ENCODE results near the gene TMEM269. TPM values are rescaled to one million over a fixed set of nuclear protein-coding genes. Genes with fewer than 3 reads are reported as not detected.
"Not testable (repeated sequence)": the region's sequence is repeated elsewhere in the genome, so short reads cannot be mapped to it uniquely, and the experiment has no call there.

The TMEM269 gene
- total RNA-seq, 1 experiment from 2014 or later: 0.06 TPM

GRCh38 chr1:42777852-42778251 is 6.9 kb upstream of the TMEM269 start:
- DNase-seq: peak; percentile 53 to 74
- no peak overlapping the region for H3K27ac ChIP-seq
- H3K4me1 ChIP-seq: no peaks in the 10 kb centered on the region
- H3K36me3 ChIP-seq: peaks cover 33% of the 10 kb centered on the region
- H3K4me3 ChIP-seq: no peak overlapping the region
- no peaks in the 10 kb centered on the region for H3K27me3 ChIP-seq
- H3K9me3 ChIP-seq (replicated peaks): no peaks in the 10 kb centered on the region

DNA sequence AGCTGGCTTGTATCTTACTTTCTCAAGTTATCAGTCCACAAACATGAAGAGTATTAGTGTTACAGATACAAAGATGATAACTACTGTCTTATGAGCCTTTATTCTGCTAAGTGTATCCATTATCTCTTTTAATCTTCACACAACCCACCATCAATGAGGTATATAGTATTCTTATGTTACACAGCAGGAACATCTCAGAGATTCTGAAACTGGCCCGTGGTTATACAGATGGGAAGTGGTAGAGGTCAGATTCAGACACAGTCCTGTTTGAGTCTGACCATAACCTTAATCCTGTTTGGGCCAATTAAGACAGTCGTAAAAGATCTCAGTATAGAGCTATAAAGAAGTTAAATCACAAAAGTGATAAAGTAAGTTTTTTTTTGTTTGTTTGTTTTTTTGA is 5.1 kb upstream of the TMEM269 start:
- Histone ChIP-seq H3K36me3 (peaks cover 26% of the 10 kb centered on the region), H3K4me3 (no peak overlapping the region), H3K27ac (no peak overlapping the region), H3K4me1 (no peaks in the 10 kb centered on the region), H3K9me3 (replicated peaks) (no peaks in the 10 kb centered on the region), H3K27me3 (no peaks in the 10 kb centered on the region)
- DNase-seq: no peak

GRCh38 chr1:42780176-42780575 is 4.6 kb upstream of the TMEM269 start:
- Histone ChIP-seq H3K27ac (no peak overlapping the region), H3K36me3 (peaks cover 22% of the 10 kb centered on the region), H3K4me3 (no peak overlapping the region), H3K27me3 (no peaks in the 10 kb centered on the region), H3K9me3 (replicated peaks) (no peaks in the 10 kb centered on the region), H3K4me1 (no peaks in the 10 kb centered on the region)
- no peak for DNase-seq

DNA sequence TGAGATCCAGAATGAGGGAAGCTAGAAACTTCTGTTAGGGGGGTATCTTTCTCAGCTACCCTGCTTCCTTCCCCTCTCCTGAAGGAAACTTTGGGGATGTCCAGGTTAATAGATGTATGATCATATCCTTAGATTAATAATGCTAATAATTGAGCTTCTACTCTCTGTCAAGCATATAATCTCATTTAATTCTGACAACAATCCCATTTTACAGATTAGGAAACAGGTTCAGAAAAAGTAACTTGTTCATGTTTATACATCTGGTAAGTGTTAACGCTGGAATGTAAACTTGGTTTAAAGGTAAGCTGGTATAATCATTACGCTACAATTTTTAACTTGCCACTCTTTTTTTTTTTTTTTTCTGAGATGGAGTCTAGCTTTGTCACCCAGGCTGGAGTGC is 1.7 kb upstream of the TMEM269 start:
- no peak overlapping the region for H3K27ac ChIP-seq
- no peak overlapping the region for H3K4me3 ChIP-seq
- peaks cover 11% of the 10 kb centered on the region for H3K36me3 ChIP-seq
- DNase-seq: no peak
- H3K4me1 ChIP-seq: no peaks in the 10 kb centered on the region
- no peaks in the 10 kb centered on the region for H3K27me3 ChIP-seq
- H3K9me3 ChIP-seq (replicated peaks): no peaks in the 10 kb centered on the region

DNA sequence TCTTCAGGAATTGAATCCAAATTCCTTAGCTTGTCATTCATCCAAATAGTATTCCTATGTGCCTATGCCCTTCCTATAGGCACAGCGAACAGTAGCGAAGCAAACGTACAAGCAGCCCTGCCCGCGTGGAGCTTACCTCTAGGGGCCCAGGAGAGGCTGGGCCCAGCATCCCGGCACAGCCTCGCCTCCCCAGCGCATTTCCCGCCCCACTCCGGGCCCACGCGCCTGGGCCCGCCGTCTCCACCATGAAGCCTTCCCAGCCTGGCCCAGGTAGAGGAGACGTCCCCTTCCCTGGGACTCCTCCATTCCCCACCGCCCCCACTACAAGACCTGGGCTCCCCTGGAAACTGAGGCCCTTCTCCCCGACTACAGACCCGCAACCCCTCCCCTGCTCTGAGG is 245 bp upstream of the TMEM269 start:
- Histone ChIP-seq H3K36me3 (peaks cover 9% of the 10 kb centered on the region), H3K27me3 (no peaks in the 10 kb centered on the region), H3K9me3 (replicated peaks) (no peaks in the 10 kb centered on the region), H3K4me3 (no peak overlapping the region), H3K27ac (no peak overlapping the region), H3K4me1 (no peaks in the 10 kb centered on the region)
- no peak for DNase-seq

DNA sequence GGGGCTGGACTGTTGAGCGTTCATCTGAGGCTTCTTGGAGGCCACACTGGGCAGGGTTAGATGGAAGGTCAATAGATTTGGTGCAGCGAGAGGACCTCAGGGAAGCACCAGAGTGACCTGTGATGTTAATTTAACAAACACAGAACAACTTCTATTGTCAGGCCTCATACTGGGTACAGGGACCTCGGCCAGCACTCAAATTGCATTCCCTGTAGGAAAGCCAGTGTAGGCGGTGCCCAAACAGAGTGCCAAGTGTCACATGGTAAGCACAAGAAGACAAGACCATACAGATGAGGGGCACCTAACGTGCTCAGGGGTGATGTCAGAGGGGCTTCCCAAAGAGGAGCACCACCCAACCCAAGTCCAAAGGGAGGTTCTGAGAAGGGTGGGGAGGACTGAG is 1.3 kb downstream of the TMEM269 start:
- Histone ChIP-seq H3K9me3 (replicated peaks) (no peaks in the 10 kb centered on the region), H3K36me3 (peaks cover 6% of the 10 kb centered on the region), H3K4me3 (no peak overlapping the region), H3K4me1 (no peaks in the 10 kb centered on the region), H3K27me3 (no peaks in the 10 kb centered on the region), H3K27ac (no peak overlapping the region)
- DNase-seq: no peak

- Histone ChIP-seq H3K36me3 (peaks cover 2% of the 10 kb centered on the region; the same call in 1 of the 2 replicates), H3K27me3 (no peaks in the 10 kb centered on the region), H3K4me1 (no peaks in the 10 kb centered on the region), H3K9me3 (replicated peaks) (no peaks in the 10 kb centered on the region), H3K27ac (no peak overlapping the region), H3K4me3 (no peak overlapping the region)
- no peak for DNase-seq
Observed at GRCh38 chr1:42788021-42788420, 3.2 kb downstream of the TMEM269 start.

- Histone ChIP-seq H3K27ac (no peak overlapping the region), H3K4me1 (no peaks in the 10 kb centered on the region), H3K9me3 (replicated peaks) (no peaks in the 10 kb centered on the region), H3K27me3 (no peaks in the 10 kb centered on the region), H3K4me3 (no peak overlapping the region), H3K36me3 (no peaks in the 10 kb centered on the region)
- no peak for DNase-seq
Observed at GRCh38 chr1:42793824-42794223, 9.0 kb downstream of the TMEM269 start.

DNA sequence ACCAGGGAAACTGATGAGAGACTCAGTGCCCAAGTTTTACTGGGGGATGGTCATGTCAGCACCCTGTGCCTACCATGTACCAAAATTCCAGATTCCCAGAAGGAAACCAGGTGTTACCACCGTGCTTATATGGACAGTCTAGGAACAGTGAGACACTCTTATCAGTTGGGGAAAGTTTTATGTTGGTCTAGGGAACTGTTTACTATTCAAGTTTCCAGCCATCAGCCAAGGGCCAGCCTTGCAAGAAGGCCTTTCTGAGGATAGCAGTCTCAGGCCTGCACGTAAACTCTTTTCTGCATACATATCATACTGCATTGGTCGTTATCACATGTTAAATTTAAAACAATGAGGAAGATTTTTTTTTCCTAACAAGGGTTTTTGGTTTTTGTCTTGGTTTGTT is 12.6 kb downstream of the TMEM269 start:
- H3K27ac ChIP-seq: no peak overlapping the region
- no peaks in the 10 kb centered on the region for H3K36me3 ChIP-seq
- no peaks in the 10 kb centered on the region for H3K9me3 ChIP-seq (replicated peaks)
- DNase-seq: no peak
- H3K4me3 ChIP-seq: no peak overlapping the region
- H3K4me1 ChIP-seq: no peaks in the 10 kb centered on the region
- H3K27me3 ChIP-seq: no peaks in the 10 kb centered on the region

DNA sequence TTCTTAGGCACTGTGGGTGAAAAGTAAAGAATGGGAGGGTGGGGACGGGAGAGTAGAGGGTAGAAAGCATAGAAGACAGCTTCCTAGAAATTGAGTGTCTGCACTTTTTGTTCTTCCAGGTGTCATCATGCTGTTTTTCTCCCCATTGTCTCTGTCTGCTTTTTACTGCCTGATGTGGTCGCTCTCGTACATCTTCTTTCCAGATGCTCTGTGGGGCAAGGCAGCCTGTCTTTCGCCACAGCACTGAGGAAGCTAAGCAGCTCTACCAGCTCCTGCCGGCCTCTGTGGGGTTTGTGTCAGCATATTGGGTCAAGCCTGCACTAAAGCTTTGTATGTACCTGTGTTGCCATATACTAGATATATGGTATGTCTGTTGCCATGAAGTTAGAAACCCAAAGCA is 13.2 kb downstream of the TMEM269 start:
- no peak overlapping the region for H3K27ac ChIP-seq
- no peaks in the 10 kb centered on the region for H3K4me1 ChIP-seq
- no peak for DNase-seq
- no peaks in the 10 kb centered on the region for H3K9me3 ChIP-seq (replicated peaks)
- no peaks in the 10 kb centered on the region for H3K36me3 ChIP-seq
- H3K27me3 ChIP-seq: no peaks in the 10 kb centered on the region
- no peak overlapping the region for H3K4me3 ChIP-seq

- Histone ChIP-seq H3K4me3 (no peak overlapping the region), H3K27ac (no peak overlapping the region), H3K4me1 (peaks cover 9% of the 10 kb centered on the region), H3K9me3 (replicated peaks) (no peaks in the 10 kb centered on the region; the same call in 1 of the 2 replicates), H3K27me3 (no peaks in the 10 kb centered on the region), H3K36me3 (no peaks in the 10 kb centered on the region; the same call in 1 of the 2 replicates)
- DNase-seq: no peak
Observed at GRCh38 chr1:42801832-42802473, 17.2 kb downstream of the TMEM269 start.

DNA sequence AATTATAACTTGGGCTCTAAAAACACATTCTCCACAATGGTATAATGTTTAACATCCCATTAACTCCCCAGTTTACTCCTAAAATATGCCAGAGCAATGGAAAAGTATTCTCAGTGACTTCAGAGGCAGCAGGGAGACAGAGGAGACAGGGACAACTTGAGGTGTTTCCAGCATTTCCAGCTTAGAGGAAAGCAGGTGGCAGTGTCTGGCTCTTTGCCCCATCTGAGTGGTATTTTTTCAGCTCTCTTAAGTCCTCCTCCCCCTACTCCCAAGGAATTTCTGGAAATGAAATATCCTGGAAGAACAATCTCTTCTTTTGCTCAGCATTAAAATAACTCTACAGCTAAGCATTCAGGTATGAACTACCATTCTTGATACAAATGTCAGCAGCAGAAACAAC is 21.4 kb downstream of the TMEM269 start:
- no peak overlapping the region for H3K4me3 ChIP-seq
- H3K27me3 ChIP-seq: no peaks in the 10 kb centered on the region
- H3K36me3 ChIP-seq: no peaks in the 10 kb centered on the region; the same call in 1 of the 2 replicates
- H3K27ac ChIP-seq: no peak overlapping the region
- H3K9me3 ChIP-seq (replicated peaks): no peaks in the 10 kb centered on the region; the same call in 1 of the 2 replicates
- no peak for DNase-seq
- peaks cover 18% of the 10 kb centered on the region for H3K4me1 ChIP-seq

GRCh38 chr1:42806593-42806992 is 21.8 kb downstream of the TMEM269 start:
- Histone ChIP-seq H3K36me3 (no peaks in the 10 kb centered on the region; the same call in 1 of the 2 replicates), H3K4me3 (no peak overlapping the region), H3K4me1 (peaks cover 18% of the 10 kb centered on the region), H3K27me3 (no peaks in the 10 kb centered on the region), H3K9me3 (replicated peaks) (no peaks in the 10 kb centered on the region; the same call in 1 of the 2 replicates), H3K27ac (peak overlapping the region; percentile 67)
- no peak for DNase-seq

DNA sequence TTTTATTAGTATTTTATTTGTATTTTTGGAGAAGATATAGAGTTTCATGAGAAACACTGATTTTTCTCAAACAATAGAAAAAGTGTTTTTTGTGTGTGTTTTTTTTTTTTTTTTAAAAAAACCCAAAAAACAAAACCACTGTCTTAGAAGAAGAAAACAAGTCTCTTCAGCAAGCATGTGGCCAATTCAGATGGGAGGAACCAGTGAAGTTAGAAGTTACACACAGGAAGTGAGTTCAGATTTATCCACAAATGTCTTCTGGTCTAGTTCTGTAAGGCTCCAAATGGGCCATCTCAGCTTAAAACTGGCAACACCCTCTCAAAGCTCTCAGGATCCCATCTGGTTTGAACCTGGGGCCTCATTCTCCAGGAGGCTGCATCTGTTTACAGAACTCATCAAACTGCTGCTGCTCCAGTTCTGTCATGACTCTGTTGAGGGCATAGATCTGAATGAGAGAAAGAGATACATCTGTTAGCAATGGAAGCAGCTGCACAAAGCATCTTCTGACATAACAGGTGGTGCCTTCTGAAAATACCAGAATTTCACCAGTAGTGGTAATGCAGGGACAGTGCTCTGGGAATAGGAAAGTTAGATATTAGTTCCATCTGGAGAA is 22.4 kb downstream of the TMEM269 start:
- Histone ChIP-seq H3K27me3 (no peaks in the 10 kb centered on the region), H3K36me3 (no peaks in the 10 kb centered on the region; the same call in 1 of the 2 replicates), H3K4me1 (peaks cover 18% of the 10 kb centered on the region), H3K4me3 (no peak overlapping the region), H3K27ac (peak overlapping the region; percentile 67), H3K9me3 (replicated peaks) (no peaks in the 10 kb centered on the region; the same call in 1 of the 2 replicates)
- peak; percentile 72 to 90 for DNase-seq

DNA sequence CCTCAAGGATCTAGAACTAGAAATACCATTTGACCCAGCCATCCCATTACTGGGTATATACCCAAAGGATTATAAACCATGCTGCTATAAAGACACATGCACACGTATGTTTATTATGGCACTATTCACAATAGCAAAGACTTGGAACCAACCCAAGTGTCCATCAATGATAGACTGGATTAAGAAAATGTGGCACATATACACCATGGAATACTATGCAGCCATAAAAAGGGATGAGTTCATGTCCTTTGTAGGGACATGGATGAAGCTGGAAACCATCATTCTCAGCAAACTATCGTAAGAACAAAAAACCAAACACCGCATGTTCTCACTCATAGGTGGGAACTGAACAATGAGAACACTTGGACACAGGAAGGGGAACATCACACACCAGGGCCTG is 30.0 kb downstream of the TMEM269 start:
- not testable (repeated sequence) for H3K36me3 ChIP-seq; H3K9me3 ChIP-seq (replicated peaks); H3K4me3 ChIP-seq; DNase-seq; H3K27ac ChIP-seq; H3K27me3 ChIP-seq
- peaks cover 14% of the 10 kb centered on the region for H3K4me1 ChIP-seq
